ENCODE results near the gene PAM. TPM values are rescaled to one million over a fixed set of nuclear protein-coding genes. Genes with fewer than 3 reads are reported as not detected.

The PAM gene
- total and polyA plus RNA-seq, 2 of the 13 experiments (the other 11 are each of a cell fraction or from before 2014, with no cell fraction given), result 20.2 to 79.1 TPM

DNA sequence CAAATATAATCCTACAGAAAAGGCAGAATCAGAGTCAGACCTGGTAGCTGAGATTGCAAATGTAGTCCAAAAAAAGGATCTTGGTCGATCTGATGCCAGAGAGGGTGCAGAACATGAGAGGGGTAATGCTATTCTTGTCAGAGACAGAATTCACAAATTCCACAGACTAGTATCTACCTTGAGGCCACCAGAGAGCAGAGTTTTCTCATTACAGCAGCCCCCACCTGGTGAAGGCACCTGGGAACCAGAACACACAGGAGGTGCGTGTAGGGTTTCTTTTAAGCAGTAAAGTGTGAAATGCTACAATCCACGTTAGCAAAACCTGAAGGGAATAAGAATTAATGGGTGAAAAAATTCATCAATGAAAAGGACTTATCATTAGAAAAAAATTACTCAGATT lies 219.1 kb downstream of the PAM start:
- no peaks in the 10 kb centered on the region for H3K79me2 ChIP-seq (ENCODE audit: insufficient read depth, low read length)
- ChIA-PET CTCF (ENCODE audit: low intra/inter-chr PET ratio, low total read pairs) (no interaction called here), POLR2A (no interaction called here)
- DNase-seq (ENCODE audit: low spot score) (no peak), FAIRE-seq (no peak), ATAC-seq (no peak)
- no peaks in the 10 kb centered on the region for H4K20me1 ChIP-seq (ENCODE audit: insufficient read depth, low read length)
- no peak overlapping the region for H3K27ac ChIP-seq (ENCODE audit: extremely low read length, insufficient read depth, low read length)
- intact Hi-C loops (cut with micrococcal nuclease; ENCODE audit: unreplicated experiment) (no loop called here), in situ Hi-C loops (cut with HindIII; ENCODE audit: extremely low pct_ligation_motif_present, low pct_unique_long_range_greater_than_20kb) (no loop called here)
- no TSS peak for BruUV-seq (replicated peaks)
- H3K9me3 ChIP-seq (ENCODE audit: low read length), result no peaks in the 10 kb centered on the region
- H3K4me1 ChIP-seq (ENCODE audit: insufficient read depth, low read length), result no peaks in the 10 kb centered on the region
- H3K27me3 ChIP-seq (ENCODE audit: control insufficient read depth in 1 of 2, insufficient read depth in 2 of 2, low read length in 2 of 2), result no peaks in the 10 kb centered on the region
- H3K4me2 ChIP-seq (ENCODE audit: low read depth, low read length), result no peak overlapping the region
- H2AFZ ChIP-seq (ENCODE audit: low read length), result no peak overlapping the region
- no peak overlapping the region for H3K4me3 ChIP-seq (replicated peaks in 1 of 3; ENCODE audit: insufficient read depth in 1 of 3, low read depth in 2 of 3, low read length in 3 of 3)
- WGBS (ENCODE audit: low lambda C conversion rate), result 52% methylated on average over 3 of the region's 3 CpGs
- TF ChIP-seq, protein P1, sequence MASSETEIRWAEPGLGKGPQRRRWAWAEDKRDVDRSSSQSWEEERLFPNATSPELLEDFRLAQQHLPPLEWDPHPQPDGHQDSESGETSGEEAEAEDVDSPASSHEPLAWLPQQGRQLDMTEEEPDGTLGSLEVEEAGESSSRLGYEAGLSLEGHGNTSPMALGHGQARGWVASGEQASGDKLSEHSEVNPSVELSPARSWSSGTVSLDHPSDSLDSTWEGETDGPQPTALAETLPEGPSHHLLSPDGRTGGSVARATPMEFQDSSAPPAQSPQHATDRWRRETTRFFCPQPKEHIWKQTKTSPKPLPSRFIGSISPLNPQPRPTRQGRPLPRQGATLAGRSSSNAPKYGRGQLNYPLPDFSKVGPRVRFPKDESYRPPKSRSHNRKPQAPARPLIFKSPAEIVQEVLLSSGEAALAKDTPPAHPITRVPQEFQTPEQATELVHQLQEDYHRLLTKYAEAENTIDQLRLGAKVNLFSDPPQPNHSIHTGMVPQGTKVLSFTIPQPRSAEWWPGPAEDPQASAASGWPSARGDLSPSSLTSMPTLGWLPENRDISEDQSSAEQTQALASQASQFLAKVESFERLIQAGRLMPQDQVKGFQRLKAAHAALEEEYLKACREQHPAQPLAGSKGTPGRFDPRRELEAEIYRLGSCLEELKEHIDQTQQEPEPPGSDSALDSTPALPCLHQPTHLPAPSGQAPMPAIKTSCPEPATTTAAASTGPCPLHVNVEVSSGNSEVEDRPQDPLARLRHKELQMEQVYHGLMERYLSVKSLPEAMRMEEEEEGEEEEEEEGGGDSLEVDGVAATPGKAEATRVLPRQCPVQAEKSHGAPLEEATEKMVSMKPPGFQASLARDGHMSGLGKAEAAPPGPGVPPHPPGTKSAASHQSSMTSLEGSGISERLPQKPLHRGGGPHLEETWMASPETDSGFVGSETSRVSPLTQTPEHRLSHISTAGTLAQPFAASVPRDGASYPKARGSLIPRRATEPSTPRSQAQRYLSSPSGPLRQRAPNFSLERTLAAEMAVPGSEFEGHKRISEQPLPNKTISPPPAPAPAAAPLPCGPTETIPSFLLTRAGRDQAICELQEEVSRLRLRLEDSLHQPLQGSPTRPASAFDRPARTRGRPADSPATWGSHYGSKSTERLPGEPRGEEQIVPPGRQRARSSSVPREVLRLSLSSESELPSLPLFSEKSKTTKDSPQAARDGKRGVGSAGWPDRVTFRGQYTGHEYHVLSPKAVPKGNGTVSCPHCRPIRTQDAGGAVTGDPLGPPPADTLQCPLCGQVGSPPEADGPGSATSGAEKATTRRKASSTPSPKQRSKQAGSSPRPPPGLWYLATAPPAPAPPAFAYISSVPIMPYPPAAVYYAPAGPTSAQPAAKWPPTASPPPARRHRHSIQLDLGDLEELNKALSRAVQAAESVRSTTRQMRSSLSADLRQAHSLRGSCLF (CRISPR knock-in tag; IDR thresholded peaks at IDR 0.05; ENCODE audit: borderline replicate concordance), result no peak
- TF ChIP-seq BHLHE40 (IDR thresholded peaks at IDR 0.05; ENCODE audit: low read length) (no peak), ZFP37 (CRISPR knock-in tag; IDR thresholded peaks at IDR 0.05; ENCODE audit: borderline replicate concordance) (no peak), ZKSCAN5 (CRISPR knock-in tag; IDR thresholded peaks at IDR 0.05) (no peak), ARHGAP35 (CRISPR knock-in tag; IDR thresholded peaks at IDR 0.05; ENCODE audit: borderline replicate concordance) (no peak), TEAD2 (CRISPR knock-in tag; IDR thresholded peaks at IDR 0.05) (no peak), RXRB (CRISPR knock-in tag; IDR thresholded peaks at IDR 0.05; ENCODE audit: borderline replicate concordance) (no peak), PCBP2 (optimal IDR thresholded peaks at IDR 0.05; ENCODE audit: low read depth, low read length, poor library complexity, severe bottlenecking) (no peak), ZNF629 (CRISPR knock-in tag; conservative IDR thresholded peaks at IDR 0.05) (no peak)
- TF ChIP-seq, protein P2, sequence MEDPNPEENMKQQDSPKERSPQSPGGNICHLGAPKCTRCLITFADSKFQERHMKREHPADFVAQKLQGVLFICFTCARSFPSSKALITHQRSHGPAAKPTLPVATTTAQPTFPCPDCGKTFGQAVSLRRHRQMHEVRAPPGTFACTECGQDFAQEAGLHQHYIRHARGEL (CRISPR knock-in tag; IDR thresholded peaks at IDR 0.05), result no peak
- TF ChIP-seq, protein P3, sequence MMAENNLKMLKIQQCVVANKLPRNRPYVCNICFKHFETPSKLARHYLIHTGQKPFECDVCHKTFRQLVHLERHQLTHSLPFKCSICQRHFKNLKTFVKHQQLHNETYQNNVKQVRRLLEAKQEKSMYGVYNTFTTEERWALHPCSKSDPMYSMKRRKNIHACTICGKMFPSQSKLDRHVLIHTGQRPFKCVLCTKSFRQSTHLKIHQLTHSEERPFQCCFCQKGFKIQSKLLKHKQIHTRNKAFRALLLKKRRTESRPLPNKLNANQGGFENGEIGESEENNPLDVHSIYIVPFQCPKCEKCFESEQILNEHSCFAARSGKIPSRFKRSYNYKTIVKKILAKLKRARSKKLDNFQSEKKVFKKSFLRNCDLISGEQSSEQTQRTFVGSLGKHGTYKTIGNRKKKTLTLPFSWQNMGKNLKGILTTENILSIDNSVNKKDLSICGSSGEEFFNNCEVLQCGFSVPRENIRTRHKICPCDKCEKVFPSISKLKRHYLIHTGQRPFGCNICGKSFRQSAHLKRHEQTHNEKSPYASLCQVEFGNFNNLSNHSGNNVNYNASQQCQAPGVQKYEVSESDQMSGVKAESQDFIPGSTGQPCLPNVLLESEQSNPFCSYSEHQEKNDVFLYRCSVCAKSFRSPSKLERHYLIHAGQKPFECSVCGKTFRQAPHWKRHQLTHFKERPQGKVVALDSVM (CRISPR knock-in tag; IDR thresholded peaks at IDR 0.05), result no peak
- no peaks in the 10 kb centered on the region for H3K36me3 ChIP-seq (replicated peaks in 1 of 2; ENCODE audit: control insufficient read depth in 1 of 2, insufficient read depth in 2 of 2, low read length in 2 of 2)
- no peak overlapping the region for H3K9ac ChIP-seq (ENCODE audit: insufficient read depth, low read depth, low read length)
